ENCODE data around the gene SIN3B.

DNA sequence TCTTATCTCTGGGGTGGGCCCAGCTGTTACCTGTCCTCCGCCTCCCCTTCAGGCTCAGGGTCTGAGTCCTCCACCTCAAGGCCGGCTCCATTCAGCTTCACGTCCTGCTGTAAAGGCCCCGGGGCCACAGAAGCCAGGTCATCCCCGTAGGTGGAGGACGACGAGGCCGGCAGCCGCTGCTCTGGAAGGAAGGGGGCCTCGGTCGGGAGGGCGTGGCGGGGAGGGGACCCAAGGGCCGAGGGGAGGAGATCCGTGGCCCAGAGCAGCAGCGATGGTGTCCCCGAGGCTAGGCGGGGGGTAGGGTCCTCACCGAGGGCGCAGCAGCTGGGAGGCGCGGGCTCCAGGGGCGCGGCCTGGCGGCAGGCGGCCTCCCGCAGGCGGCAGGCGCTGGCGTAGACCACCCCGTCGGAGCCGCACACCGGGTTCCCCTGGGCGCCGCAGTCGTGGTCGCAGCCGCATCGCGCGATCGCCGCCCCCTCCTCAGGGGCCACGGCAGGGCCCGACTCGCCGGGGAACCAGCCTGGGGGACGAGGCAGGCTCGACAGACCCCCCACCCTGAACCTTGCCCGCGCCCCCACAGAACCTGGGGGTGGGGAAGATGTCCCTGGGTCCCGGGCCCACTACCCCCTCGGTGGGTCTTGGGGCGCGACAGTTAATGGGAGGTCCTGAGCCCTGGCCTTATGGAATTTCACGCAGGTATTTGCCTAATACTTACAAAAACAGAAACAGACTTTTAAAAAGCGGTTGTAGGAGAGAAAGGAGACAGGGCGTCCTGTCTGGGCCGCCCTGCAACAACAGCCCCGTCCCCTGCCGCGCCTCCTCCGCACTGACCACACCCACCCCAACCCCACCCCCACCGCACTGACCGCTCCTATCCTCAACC, 67.2 kb downstream of the SIN3B start:
- TF ChIP-seq, protein P1, sequence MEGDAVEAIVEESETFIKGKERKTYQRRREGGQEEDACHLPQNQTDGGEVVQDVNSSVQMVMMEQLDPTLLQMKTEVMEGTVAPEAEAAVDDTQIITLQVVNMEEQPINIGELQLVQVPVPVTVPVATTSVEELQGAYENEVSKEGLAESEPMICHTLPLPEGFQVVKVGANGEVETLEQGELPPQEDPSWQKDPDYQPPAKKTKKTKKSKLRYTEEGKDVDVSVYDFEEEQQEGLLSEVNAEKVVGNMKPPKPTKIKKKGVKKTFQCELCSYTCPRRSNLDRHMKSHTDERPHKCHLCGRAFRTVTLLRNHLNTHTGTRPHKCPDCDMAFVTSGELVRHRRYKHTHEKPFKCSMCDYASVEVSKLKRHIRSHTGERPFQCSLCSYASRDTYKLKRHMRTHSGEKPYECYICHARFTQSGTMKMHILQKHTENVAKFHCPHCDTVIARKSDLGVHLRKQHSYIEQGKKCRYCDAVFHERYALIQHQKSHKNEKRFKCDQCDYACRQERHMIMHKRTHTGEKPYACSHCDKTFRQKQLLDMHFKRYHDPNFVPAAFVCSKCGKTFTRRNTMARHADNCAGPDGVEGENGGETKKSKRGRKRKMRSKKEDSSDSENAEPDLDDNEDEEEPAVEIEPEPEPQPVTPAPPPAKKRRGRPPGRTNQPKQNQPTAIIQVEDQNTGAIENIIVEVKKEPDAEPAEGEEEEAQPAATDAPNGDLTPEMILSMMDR (IDR thresholded peaks at IDR 0.05; ENCODE audit: low read length), result no peak
- TF ChIP-seq EZH2 (IDR thresholded peaks at IDR 0.05; ENCODE audit: borderline replicate concordance, low read length), result no peak
